Cerebellar cortex (tissue), 1 donor: Measurements from ENCODE around the gene SP7.
"Not testable (repeated sequence)": the region's sequence is repeated elsewhere in the genome, so short reads cannot be mapped to it uniquely, and the experiment has no call there.

Source experiments
- DNase-seq: peaks from one replicate; pipeline ENCODE4 v3.0.0-alpha.2; 2015; ENCODE audit warnings: low spot score

The SP7 gene

DNA sequence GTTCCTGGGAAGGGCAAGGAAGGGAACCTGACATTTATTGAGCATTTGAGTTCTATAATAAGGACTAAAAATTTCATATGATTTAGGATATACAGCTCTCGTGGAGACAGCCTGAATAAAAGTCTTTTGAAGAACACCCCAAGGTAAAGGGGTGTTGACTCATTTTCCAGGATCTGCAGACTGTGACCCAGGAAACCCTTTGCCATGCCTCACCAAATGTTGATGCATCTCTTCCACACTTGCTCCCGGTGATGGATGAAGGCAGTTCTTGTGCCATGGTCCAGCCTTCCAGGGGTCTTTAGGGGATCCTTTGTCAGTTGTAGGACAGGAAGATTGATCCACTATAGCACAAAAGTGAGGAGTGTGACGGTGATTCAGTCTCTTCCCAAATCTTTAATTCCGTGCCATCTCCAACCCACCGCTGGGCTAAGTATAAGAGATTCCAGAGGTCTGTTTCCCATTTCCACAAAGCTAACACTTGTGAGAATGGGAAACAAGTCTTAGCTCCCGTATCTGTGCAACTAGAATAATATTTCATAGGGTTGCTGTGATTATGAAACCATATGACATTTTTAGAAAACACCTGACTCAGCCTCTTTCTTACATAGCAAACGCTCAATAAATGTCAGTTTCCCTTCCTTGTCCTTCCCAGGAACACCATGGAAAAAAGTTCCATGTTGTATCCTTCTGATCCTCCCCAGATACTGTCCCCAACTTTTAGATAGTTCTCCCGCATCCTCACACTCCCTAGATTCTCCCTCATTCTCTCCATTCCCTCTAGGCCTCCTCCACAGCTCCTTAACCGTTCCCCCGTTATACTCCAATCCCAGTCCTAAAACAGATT, 15.6 kb downstream of the SP7 start:
- no peak for DNase-seq

- no peak for DNase-seq
Observed at GRCh38 chr12:53313996-53314395, 22.2 kb downstream of the SP7 start.

DNA sequence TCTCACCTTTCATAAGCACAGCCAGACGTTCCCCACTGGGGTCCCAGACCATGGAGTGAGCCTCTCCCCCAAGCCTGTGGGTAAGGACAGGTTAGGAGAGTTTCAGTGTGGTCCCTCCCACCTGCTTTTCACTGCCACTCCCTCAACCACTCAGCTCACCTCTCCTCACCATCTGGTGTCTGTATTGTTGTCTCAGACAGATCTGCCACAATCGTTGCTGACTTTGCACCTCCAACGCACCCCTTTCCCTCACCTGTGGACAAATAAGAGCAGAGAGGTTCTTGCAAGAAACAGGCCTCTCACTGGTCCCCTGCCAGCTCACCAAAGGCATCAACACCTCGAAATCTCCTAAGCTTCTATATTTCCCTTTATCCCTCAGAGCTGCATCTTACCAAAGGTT, 27.9 kb downstream of the SP7 start:
- DNase-seq = no peak

GRCh38 chr12:53306826-53307225, 29.3 kb downstream of the SP7 start:
- no peak for DNase-seq

GRCh38 chr12:53302903-53303302, 33.3 kb downstream of the SP7 start:
- no peak for DNase-seq

DNA sequence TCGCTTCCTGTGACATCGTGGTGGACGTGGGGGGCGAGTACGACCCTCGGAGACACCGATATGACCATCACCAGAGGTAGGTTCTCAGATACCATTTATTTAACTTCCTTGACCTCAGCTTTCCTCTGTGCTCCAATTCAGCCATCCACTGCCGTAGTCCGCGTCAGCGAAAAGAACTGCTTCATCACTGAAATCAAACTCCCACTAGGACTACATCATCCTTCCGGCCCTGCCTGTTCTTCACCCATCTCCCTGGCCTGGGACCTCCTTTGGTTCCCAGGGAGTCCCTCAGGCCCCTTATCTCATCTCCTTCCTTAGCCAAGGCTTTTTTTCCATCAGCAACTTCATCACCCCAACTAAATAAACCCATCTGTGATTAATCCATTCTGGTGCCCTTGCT, 36.0 kb downstream of the SP7 start:
- DNase-seq = no peak

GRCh38 chr12:53299454-53300180, 36.5 kb downstream of the SP7 start, which contains the start of gene MYG1:
TSS of gene MYG1 (plus strand) at chr12:53299695. CDS start at chr12:53299738, 43 bp downstream.
- peak; percentile 94 for DNase-seq

DNA sequence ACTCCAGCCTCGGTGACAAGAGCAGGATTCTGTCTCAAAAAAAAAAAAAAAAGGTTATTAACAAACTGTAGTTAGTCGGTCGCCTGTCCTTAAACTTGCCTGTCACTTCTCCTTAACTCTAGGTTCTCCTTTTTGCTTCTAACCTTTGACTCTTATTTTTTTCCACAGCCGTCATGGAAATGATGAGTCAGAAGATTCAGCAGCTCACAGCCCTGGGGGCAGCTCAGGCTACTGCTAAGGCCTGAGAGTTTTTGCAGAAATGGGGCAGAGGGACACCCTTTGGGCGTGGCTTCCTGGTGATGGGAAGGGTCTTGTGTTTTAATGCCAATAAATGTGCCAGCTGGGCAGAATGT, 37.1 kb downstream of the SP7 start:
- DNase-seq = no peak

DNA sequence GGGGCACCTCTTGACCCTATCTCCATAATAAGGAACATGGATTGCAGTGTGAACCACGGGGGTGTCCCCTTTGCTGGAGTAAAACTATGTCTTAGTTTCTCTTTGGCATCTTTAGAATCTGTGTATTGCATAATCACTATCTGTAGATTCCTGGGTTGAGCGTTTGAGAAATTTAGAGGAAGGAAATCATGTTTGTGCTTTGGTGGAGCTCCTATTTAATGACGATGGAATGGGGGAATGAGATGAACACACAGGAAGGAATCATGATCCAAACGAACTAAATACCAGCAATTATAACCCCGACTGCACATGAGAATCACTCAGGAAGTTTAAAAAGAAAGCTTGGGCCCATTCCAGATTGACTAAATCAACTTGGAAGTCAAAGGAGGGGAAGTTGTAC, 38.0 kb downstream of the SP7 start:
- no peak for DNase-seq

GRCh38 chr12:53297106-53297505, 39.0 kb downstream of the SP7 start:
- DNase-seq = not testable (repeated sequence)

GRCh38 chr12:53295891-53296219, 40.3 kb downstream of the SP7 start:
- DNase-seq = no peak

DNA sequence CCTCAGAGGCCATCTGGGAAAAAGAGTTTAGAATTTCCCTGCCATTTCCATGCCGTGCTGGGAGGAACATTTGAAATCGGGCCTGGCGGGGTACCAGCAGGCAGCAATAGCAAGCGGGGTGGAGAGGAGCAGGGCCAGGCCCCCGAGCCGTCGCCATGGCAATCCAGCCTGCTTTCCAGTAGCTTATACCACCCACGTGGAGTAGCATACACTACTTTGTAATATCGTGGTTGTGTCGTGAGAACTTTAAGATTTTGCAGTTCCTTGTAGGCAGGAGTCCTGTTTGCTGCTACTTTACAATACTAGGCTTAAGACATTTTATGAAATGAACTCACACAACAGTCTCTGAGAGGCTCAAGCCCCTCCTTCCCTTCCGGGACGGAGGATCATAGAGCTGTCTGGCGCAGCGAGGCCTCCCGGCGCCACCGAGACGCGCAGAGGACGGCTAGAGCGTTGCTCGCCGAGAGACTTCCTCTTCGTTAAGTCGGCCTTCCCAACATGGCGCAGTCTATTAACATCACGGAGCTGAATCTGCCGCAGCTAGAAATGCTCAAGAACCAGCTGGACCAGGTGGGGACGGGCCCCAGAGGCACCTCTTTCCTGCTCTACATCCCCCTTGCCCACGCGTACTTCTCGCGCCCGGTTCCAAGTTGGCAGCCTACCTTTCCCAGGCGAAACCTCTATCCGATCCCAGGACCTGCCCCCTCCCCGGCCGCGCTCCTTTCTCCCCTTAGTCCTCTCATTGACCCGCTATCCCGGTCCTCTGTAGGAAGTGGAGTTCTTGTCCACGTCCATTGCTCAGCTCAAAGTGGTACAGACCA, 40.9 kb downstream of the SP7 start, which contains the start of gene PFDN5:
Gene PFDN5 (plus strand): TSS at position 473 of the 821 bp plus-strand sequence. CDS start 26 bp downstream, at position 499.
- DNase-seq = peak; percentile 92

DNA sequence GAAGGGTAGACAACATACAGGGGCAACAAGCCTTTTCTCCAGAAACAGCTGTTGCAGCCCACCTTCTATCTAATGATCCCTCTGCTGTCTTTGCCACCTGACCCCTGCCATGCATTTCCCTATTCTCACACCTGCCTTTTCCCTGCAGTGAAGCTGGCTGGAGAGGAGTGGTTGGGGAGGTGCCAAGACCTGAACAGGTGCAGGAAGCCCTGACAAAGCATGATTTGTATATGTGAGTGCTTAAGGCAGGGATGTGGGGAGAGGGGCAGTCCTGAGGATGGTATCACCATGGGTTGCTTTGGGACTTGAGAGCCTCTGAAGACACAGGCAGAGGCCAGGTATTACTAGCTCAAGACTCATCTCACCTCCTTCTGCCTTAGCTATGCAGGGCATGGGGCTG, 43.7 kb downstream of the SP7 start:
- no peak for DNase-seq

DNA sequence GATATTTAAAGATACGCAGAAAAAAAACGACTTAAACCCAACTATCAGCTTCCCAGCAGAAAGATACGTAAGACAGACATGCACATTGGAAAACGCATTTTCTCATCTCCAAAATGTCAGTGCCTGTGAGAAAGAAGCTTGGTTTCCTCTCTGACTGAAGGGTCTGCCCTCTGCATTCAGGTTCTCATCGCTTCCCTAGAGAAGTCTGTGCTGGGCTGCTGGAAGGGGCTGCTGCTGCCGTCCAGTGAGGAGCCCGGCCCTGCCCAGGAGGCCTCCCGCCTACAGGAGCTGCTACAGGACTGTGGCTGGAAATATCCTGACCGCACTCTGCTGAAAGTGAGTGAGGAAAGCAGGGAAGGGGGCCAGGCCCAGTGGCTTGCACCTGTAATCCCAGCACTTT, 45.5 kb downstream of the SP7 start:
- DNase-seq = no peak

GRCh38 chr12:53289891-53290290, 46.3 kb downstream of the SP7 start:
- DNase-seq = no peak

DNA sequence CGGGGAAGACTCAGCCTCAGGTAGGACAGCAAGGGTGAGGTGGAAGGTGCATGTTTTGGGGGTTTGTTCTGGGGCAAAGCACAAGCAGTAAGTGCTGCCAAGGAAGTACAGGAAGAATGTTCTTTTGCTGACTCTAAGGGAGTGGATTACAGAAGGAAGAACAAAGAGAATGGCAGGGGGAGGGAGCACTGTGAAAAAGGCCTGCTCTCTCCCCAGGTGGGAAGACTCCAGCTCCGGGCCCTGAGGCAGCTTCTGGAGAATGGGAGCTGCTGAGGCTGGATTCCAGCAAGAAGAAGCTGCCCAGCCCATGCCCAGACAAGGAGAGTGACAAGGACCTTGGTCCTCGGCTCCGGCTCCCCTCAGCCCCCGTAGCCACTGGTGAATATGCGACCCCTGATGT, 47.8 kb downstream of the SP7 start:
- DNase-seq = no peak

- DNase-seq = peak; percentile 69
Observed at GRCh38 chr12:53287741-53288216, 48.4 kb downstream of the SP7 start.

DNA sequence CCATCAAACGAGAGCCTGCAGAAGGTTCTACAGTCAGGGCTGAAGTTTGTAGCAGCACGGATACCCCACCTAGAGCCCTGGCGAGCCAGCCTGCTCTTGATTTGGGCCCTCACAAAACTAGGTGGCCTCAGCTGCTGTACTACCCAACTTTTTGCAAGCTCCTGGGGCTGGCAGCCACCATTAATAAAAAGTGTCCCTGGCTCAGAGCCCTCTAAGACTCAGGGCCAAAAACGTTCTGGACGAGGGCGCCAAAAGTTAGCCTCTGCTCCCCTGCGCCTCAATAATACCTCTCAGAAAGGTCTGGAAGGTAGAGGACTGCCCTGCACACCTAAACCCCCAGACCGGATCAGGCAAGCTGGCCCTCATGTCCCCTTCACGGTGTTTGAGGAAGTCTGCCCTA, 49.7 kb downstream of the SP7 start:
- DNase-seq = no peak

DNA sequence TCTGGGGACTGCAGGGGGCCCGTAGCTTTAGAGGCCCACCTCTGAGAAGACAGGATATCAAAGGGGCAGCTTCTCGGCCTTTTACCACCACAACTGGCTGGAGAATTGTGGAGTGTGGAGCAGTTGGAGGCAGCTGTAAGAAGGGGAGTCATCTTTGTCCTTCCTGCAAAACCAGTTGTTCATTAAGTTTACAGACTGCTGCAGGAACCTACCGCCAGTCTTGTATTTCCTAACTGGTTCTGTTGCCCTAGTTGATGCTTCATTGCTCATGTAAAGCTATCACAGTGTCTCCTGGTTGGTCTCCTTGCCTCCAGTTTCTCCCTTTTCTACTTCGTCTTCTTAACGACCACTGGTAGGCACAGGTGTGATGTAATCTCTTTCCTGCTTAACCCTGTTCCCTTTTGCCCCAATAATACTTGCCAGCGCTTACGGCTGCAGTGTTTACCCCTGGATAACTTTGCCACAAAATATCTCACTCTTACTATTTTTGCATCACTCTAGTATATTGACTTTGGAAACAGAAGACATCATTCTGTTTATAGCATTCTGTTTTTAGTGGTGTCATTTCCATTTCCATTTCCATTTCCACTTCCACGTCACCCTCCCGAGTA, 56.2 kb downstream of the SP7 start:
- DNase-seq = no peak

DNA sequence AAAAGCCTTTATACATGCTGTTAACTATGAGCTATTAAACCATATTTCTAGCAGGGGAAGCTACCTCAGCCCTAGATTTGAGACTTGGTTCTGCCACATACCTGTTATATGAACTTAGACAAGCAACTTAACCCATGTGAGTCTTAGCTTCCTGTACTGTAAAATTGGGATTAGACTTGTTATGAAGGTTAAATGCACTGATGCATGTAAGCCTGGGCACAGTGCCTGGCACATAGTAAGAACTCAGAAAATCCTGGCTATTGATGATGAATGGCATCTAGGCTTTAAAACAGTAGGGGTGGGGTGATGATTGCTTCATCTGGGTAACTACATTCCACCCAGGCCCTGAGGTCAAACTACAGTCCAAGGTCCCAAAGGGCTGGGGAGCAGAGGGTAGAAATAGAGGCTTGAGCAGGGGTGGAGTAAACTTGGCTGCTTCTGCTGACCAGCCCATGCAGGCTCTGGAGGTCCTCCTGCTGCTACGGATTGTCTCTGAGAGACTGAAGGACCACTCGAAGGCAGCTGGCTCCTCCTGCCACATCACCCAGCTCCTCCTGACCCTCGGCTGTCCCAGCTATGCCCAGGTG, 56.8 kb downstream of the SP7 start:
- DNase-seq = no peak

DNA sequence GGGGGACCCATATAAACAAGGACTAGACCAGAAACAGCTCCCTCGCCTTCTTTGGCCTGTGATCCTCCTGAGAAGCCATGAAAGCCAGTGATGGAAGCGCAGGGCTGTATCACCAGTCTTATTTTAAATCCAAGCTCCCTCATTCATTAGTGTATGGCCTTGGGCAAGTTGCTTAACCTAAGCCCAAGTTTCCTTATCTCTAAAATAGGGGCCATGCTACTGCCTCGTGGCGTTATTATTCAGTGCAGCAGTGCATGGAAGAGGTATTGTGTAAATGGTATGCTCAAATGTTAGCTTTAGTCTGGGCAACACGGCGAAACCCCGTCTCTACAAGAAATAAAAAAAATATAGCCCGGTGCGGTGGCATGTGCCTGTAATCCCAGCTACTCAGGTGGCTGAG, 58.2 kb downstream of the SP7 start:
- DNase-seq = no peak
